Stimulated activated naive B cell treated with anti-CD40 and anti-IgM and Interleukin-4, amounts not matched to agents 10 μg/mL and 1 μg/mL and 100 μg/mL, for 72 hours (primary cell): ENCODE results near the gene XRCC5.
A peak's percentile ranks its signal among the peaks of the same experiment; 100 is the strongest.

Source experiments
- ATAC-seq, 2 donors: fragments of 150-1000 bp; cut with Tn5 transposase; replicated peaks; 2 replicates each; pipeline ENCODE4 v1.10.0; 2021; ENCODE audit warnings: moderate library complexity in 1 of 2
- DNase-seq: peaks from one replicate; pipeline ENCODE4 v3.0.0; 2021
- H3K27ac Mint-ChIP-seq: one replicate; pipeline ENCODE4 v1.8.0; 2022; ENCODE audit warnings: mild to moderate bottlenecking, mixed read lengths
- H3K27me3 Mint-ChIP-seq, 2 donors: one replicate each; pipeline ENCODE4 v1.8.0; 2022; ENCODE audit warnings: mixed read lengths in 2 of 2
- H3K36me3 Mint-ChIP-seq, 2 donors: one replicate each; pipeline ENCODE4 v1.8.0; 2022; ENCODE audit warnings: mixed read lengths in 2 of 2, mild to moderate bottlenecking in 1 of 2
- H3K4me1 Mint-ChIP-seq, 2 donors: one replicate each; pipeline ENCODE4 v1.8.0; 2022; ENCODE audit warnings: mixed read lengths in 2 of 2, mild to moderate bottlenecking in 1 of 2
- H3K4me3 Mint-ChIP-seq, 2 donors: one replicate each; pipeline ENCODE4 v1.8.0; 2022; ENCODE audit warnings: mild to moderate bottlenecking in 2 of 2, mixed read lengths in 2 of 2, moderate library complexity in 1 of 2
- H3K9me3 Mint-ChIP-seq, 2 donors: one replicate each; pipeline ENCODE4 v1.8.0; 2022; ENCODE audit warnings: mixed read lengths in 2 of 2, mild to moderate bottlenecking in 1 of 2

Gene XRCC5

GRCh38 chr2:216108967-216109921, at the start of gene XRCC5:
Gene XRCC5, plus strand, starts transcription at chr2:216109348. Its CDS starts 89 bp downstream, at chr2:216109437.
- Mint-ChIP-seq H3K27ac (peak within 1 kb of the TSS; percentile 99), H3K4me3 (peak within 1 kb of the TSS; percentile 97 to 99), H3K9me3 (peaks cover 0 to under 1% of the 10 kb centered on the region in 2 donors), H3K27me3 (peaks cover 5 to 10% of the 10 kb centered on the region in 2 donors), H3K4me1 (peaks cover 29 to 45% of the 10 kb centered on the region in 2 donors), H3K36me3 (peaks cover 28 to 37% of the 10 kb centered on the region in 2 donors)
- DNase-seq: peak; percentile 95
- peak; percentile 85 to 89 for ATAC-seq

GRCh38 chr2:216064014-216064630, 45.0 kb upstream of the XRCC5 start:
- ATAC-seq: peak in 1 of 2 donors; percentile 56
- Mint-ChIP-seq H3K27ac (peak overlapping the region; percentile 31), H3K27me3 (no peaks in the 10 kb centered on the region), H3K4me1 (peaks cover 2 to 20% of the 10 kb centered on the region in 2 donors), H3K36me3 (peaks cover 10 to 16% of the 10 kb centered on the region in 2 donors), H3K9me3 (no peaks in the 10 kb centered on the region), H3K4me3 (no peak overlapping the region)
- DNase-seq: no peak

GRCh38 chr2:216064665-216065064, 44.5 kb upstream of the XRCC5 start:
- Mint-ChIP-seq H3K27ac (peak overlapping the region; percentile 31), H3K36me3 (peaks cover 12 to 14% of the 10 kb centered on the region in 2 donors), H3K9me3 (no peaks in the 10 kb centered on the region), H3K4me3 (no peak overlapping the region), H3K27me3 (no peaks in the 10 kb centered on the region), H3K4me1 (peaks cover 4 to 19% of the 10 kb centered on the region in 2 donors)
- ATAC-seq (peak; percentile 59), DNase-seq (no peak)

GRCh38 chr2:216066230-216066629, 42.9 kb upstream of the XRCC5 start:
- Mint-ChIP-seq H3K27ac (no peak overlapping the region), H3K4me3 (no peak overlapping the region), H3K9me3 (no peaks in the 10 kb centered on the region), H3K4me1 (peaks cover 4 to 18% of the 10 kb centered on the region in 2 donors), H3K36me3 (peaks cover 12 to 14% of the 10 kb centered on the region in 2 donors), H3K27me3 (no peaks in the 10 kb centered on the region)
- ATAC-seq: no peak
- DNase-seq: no peak

- Mint-ChIP-seq H3K9me3 (no peaks in the 10 kb centered on the region), H3K36me3 (peaks cover 10% of the 10 kb centered on the region in 2 donors), H3K27me3 (no peaks in the 10 kb centered on the region), H3K27ac (no peak overlapping the region), H3K4me3 (no peak overlapping the region), H3K4me1 (peaks cover 5 to 20% of the 10 kb centered on the region in 2 donors)
- DNase-seq (no peak), ATAC-seq (no peak)
Observed at GRCh38 chr2:216069028-216069427, 40.1 kb upstream of the XRCC5 start.

GRCh38 chr2:216070195-216070594, 39.0 kb upstream of the XRCC5 start:
- H3K36me3 Mint-ChIP-seq: peaks cover 10 to 17% of the 10 kb centered on the region in 2 donors
- no peak overlapping the region for H3K27ac Mint-ChIP-seq
- no peak overlapping the region for H3K4me3 Mint-ChIP-seq
- ATAC-seq (no peak), DNase-seq (no peak)
- H3K27me3 Mint-ChIP-seq: no peaks in the 10 kb centered on the region
- peaks cover 13 to 22% of the 10 kb centered on the region in 2 donors for H3K4me1 Mint-ChIP-seq
- H3K9me3 Mint-ChIP-seq: no peaks in the 10 kb centered on the region

GRCh38 chr2:216071111-216071851, 37.9 kb upstream of the XRCC5 start:
- no peak for ATAC-seq
- H3K4me1 Mint-ChIP-seq: peaks cover 13 to 22% of the 10 kb centered on the region in 2 donors
- H3K4me3 Mint-ChIP-seq: no peak overlapping the region
- H3K27ac Mint-ChIP-seq: no peak overlapping the region
- DNase-seq: no peak
- H3K27me3 Mint-ChIP-seq: no peaks in the 10 kb centered on the region
- H3K9me3 Mint-ChIP-seq: no peaks in the 10 kb centered on the region
- H3K36me3 Mint-ChIP-seq: peaks cover 8 to 13% of the 10 kb centered on the region in 2 donors

GRCh38 chr2:216072473-216072872, 36.7 kb upstream of the XRCC5 start:
- no peak for DNase-seq
- Mint-ChIP-seq H3K27me3 (no peaks in the 10 kb centered on the region), H3K4me1 (peaks cover 13 to 22% of the 10 kb centered on the region in 2 donors)

GRCh38 chr2:216073773-216074172, 35.4 kb upstream of the XRCC5 start:
- H3K27me3 Mint-ChIP-seq: no peaks in the 10 kb centered on the region
- H3K9me3 Mint-ChIP-seq: no peaks in the 10 kb centered on the region
- peaks cover 13 to 18% of the 10 kb centered on the region in 2 donors for H3K4me1 Mint-ChIP-seq
- no peak overlapping the region for H3K4me3 Mint-ChIP-seq
- peaks cover 4 to 13% of the 10 kb centered on the region in 2 donors for H3K36me3 Mint-ChIP-seq
- DNase-seq (no peak), ATAC-seq (no peak)
- no peak overlapping the region for H3K27ac Mint-ChIP-seq

More at GRCh38 chr2:216072473-216072872, 36.7 kb upstream of the XRCC5 start:
- no peak overlapping the region for H3K4me3 Mint-ChIP-seq
- H3K9me3 Mint-ChIP-seq: no peaks in the 10 kb centered on the region
- ATAC-seq: no peak
- peaks cover 8 to 13% of the 10 kb centered on the region in 2 donors for H3K36me3 Mint-ChIP-seq
- no peak overlapping the region for H3K27ac Mint-ChIP-seq

GRCh38 chr2:216074380-216074779, 34.8 kb upstream of the XRCC5 start:
- peaks cover under 1 to 9% of the 10 kb centered on the region in 2 donors for H3K36me3 Mint-ChIP-seq
- no peaks in the 10 kb centered on the region for H3K9me3 Mint-ChIP-seq
- no peak overlapping the region for H3K4me3 Mint-ChIP-seq
- H3K4me1 Mint-ChIP-seq: peaks cover 9 to 13% of the 10 kb centered on the region in 2 donors
- ATAC-seq (no peak), DNase-seq (no peak)
- no peaks in the 10 kb centered on the region for H3K27me3 Mint-ChIP-seq
- H3K27ac Mint-ChIP-seq: peak overlapping the region; percentile 81

GRCh38 chr2:216074794-216075193, 34.4 kb upstream of the XRCC5 start:
- Mint-ChIP-seq H3K36me3 (peaks cover 0 to 7% of the 10 kb centered on the region in 2 donors), H3K4me1 (peaks cover 9 to 12% of the 10 kb centered on the region in 2 donors), H3K9me3 (no peaks in the 10 kb centered on the region), H3K27me3 (no peaks in the 10 kb centered on the region), H3K4me3 (no peak overlapping the region), H3K27ac (no peak overlapping the region)
- DNase-seq (no peak), ATAC-seq (no peak)

- Mint-ChIP-seq H3K36me3 (peaks cover 0 to 7% of the 10 kb centered on the region in 2 donors), H3K4me1 (peaks cover 11 to 12% of the 10 kb centered on the region in 2 donors), H3K9me3 (no peaks in the 10 kb centered on the region), H3K27ac (no peak overlapping the region), H3K4me3 (no peak overlapping the region), H3K27me3 (no peaks in the 10 kb centered on the region)
- ATAC-seq: no peak
- DNase-seq: no peak
Observed at GRCh38 chr2:216075510-216076485, 33.4 kb upstream of the XRCC5 start.

GRCh38 chr2:216078776-216079175, 30.4 kb upstream of the XRCC5 start:
- Mint-ChIP-seq H3K27me3 (no peaks in the 10 kb centered on the region), H3K9me3 (no peaks in the 10 kb centered on the region), H3K36me3 (peaks cover 0 to 7% of the 10 kb centered on the region in 2 donors), H3K27ac (no peak overlapping the region), H3K4me3 (no peak overlapping the region), H3K4me1 (peaks cover 24 to 35% of the 10 kb centered on the region in 2 donors)
- DNase-seq (no peak), ATAC-seq (no peak)
